Hepatocyte (in vitro differentiated cells): ENCODE data around the gene PAOX. TPM values are rescaled to one million over a fixed set of nuclear protein-coding genes. Genes with fewer than 3 reads are reported as not detected.

Experiments
- DNase-seq: peaks from one replicate; pipeline ENCODE4 v3.0.0-alpha.2; 2016; ENCODE audit warnings: low spot score
- H2AFZ ChIP-seq: fragments of 200-600 bp; sonication (generic); 2 replicates; pipeline ENCODE4 v1.6.0; 2016; ENCODE audit warnings: antibody characterized with exemption, mild to moderate bottlenecking
- H3K27ac ChIP-seq: fragments of 200-600 bp; sonication (generic); 2 replicates; pipeline ENCODE4 v1.5.1; 2016; ENCODE audit warnings: mild to moderate bottlenecking
- H3K27me3 ChIP-seq: fragments of 200-600 bp; sonication (generic); 2 replicates; pipeline ENCODE4 v1.6.1; 2016
- H3K36me3 ChIP-seq: fragments of 200-600 bp; sonication (generic); replicated peaks from 2 replicates; pipeline ENCODE4 v1.5.1; 2016; ENCODE audit warnings: low read depth; ENCODE audit not compliant: insufficient read depth
- H3K4me1 ChIP-seq: fragments of 200-600 bp; sonication (generic); 2 replicates; pipeline ENCODE4 v1.5.1; 2016; ENCODE audit warnings: mild to moderate bottlenecking, moderate library complexity; ENCODE audit not compliant: insufficient read depth
- H3K4me2 ChIP-seq: fragments of 200-600 bp; sonication (generic); 2 replicates; pipeline ENCODE4 v1.6.0; 2016
- H3K4me3 ChIP-seq: fragments of 200-600 bp; sonication (generic); 2 replicates; pipeline ENCODE4 v1.5.1; 2016; ENCODE audit warnings: mild to moderate bottlenecking
- H3K79me2 ChIP-seq: fragments of 200-600 bp; sonication (generic); 2 replicates; pipeline ENCODE4 v1.6.0; 2017; ENCODE audit warnings: mild to moderate bottlenecking
- H3K9me2 ChIP-seq: fragments of 200-600 bp; sonication (generic); replicated peaks from 2 replicates; pipeline ENCODE4 v1.6.0; 2017; ENCODE audit warnings: mild to moderate bottlenecking; ENCODE audit not compliant: insufficient read depth
- H3K9me3 ChIP-seq: fragments of 200-600 bp; sonication (generic); 2 replicates; pipeline ENCODE4 v1.5.1; 2016; ENCODE audit warnings: low read depth, mild to moderate bottlenecking
- H4K20me1 ChIP-seq: fragments of 200-600 bp; sonication (generic); 2 replicates; pipeline ENCODE4 v1.6.0; 2016; ENCODE audit warnings: mild to moderate bottlenecking; ENCODE audit not compliant: insufficient read depth, poor library complexity, severe bottlenecking
- CTCF ChIP-seq: fragments of 200-600 bp; sonication (generic); IDR thresholded peaks from 2 replicates; pipeline ENCODE4 v1.5.1; 2016; ENCODE audit warnings: antibody characterized with exemption, mild to moderate bottlenecking; ENCODE audit not compliant: poor library complexity
- EZH2 ChIP-seq: fragments of 200-600 bp; sonication (generic); IDR thresholded peaks from 2 replicates; pipeline ENCODE4 v1.6.1; 2016; ENCODE audit warnings: antibody characterized with exemption, mild to moderate bottlenecking, borderline replicate concordance
- EZH2phosphoT487 ChIP-seq: fragments of 200-600 bp; sonication (generic); IDR thresholded peaks from one replicate; pipeline ENCODE4 v1.6.1; 2018; ENCODE audit warnings: antibody characterized with exemption, mild to moderate bottlenecking, low read depth, moderate library complexity; ENCODE audit not compliant: unreplicated experiment, severe bottlenecking
- WGBS: methylation state at CpG from one replicate; pipeline ENCODE4 v1.1.6; 2016; ENCODE audit warnings: low lambda C conversion rate; ENCODE audit errors: missing lambda C conversion rate; 5-methylcytosine and 5-hydroxymethylcytosine counted together
- polyA plus RNA-seq: library from polyadenylated mRNA; unstranded; fragments of >200 nt; fragmentation: Nextera tagmentation; extraction: Ambion mirVana; gene quantifications from 2 replicates; pipeline ENCODE4 v1.2.1, GENCODE V29; 2016
- total RNA-seq: library from RNA; depleted of rRNA; stranded (reverse); fragments of >200 nt; gene quantifications from 2 replicates; pipeline ENCODE4 v1.2.3, GENCODE V29; 2014

PAOX gene
- total and polyA plus RNA-seq, 2 experiments from 2014 or later, result 11.5 to 19.6 TPM

GRCh38 chr10:133361227-133361626 is 17.8 kb upstream of the PAOX start:
- Histone ChIP-seq H3K79me2 (no peaks in the 10 kb centered on the region), H3K27me3 (no peaks in the 10 kb centered on the region), H3K4me3 (no peak overlapping the region), H3K9me2 (no peaks in the 10 kb centered on the region), H3K4me1 (peaks cover 21% of the 10 kb centered on the region), H4K20me1 (no peaks in the 10 kb centered on the region), H3K9me3 (no peaks in the 10 kb centered on the region), H3K36me3 (no peaks in the 10 kb centered on the region), H2AFZ (no peak overlapping the region), H3K27ac (no peak overlapping the region), H3K4me2 (no peak overlapping the region)
- TF ChIP-seq EZH2 (no peak), CTCF (no peak), EZH2phosphoT487 (no peak)
- no peak for DNase-seq
- 94% methylated on average over 5 of the region's 5 CpGs for WGBS

- Histone ChIP-seq H3K27ac (no peak overlapping the region), H3K36me3 (no peaks in the 10 kb centered on the region)
- WGBS, result 95% methylated on average over 18 of the region's 18 CpGs
Observed at GRCh38 chr10:133361773-133362441, 17.2 kb upstream of the PAOX start.

GRCh38 chr10:133362846-133363245 is 16.2 kb upstream of the PAOX start:
- no peaks in the 10 kb centered on the region for H3K36me3 ChIP-seq

More at GRCh38 chr10:133361773-133362441, 17.2 kb upstream of the PAOX start:
- Histone ChIP-seq H3K4me1 (peaks cover 17% of the 10 kb centered on the region), H3K9me2 (no peaks in the 10 kb centered on the region), H3K9me3 (no peaks in the 10 kb centered on the region), H3K4me2 (no peak overlapping the region), H3K27me3 (no peaks in the 10 kb centered on the region), H4K20me1 (no peaks in the 10 kb centered on the region), H2AFZ (no peak overlapping the region), H3K4me3 (no peak overlapping the region), H3K79me2 (no peaks in the 10 kb centered on the region)
- TF ChIP-seq EZH2phosphoT487, result no peak
- TF ChIP-seq CTCF, result no peak
- no peak for TF ChIP-seq EZH2
- no peak for DNase-seq

GRCh38 chr10:133364645-133365431 is 14.2 kb upstream of the PAOX start:
- no peak for DNase-seq
- no peaks in the 10 kb centered on the region for H3K27me3 ChIP-seq
- H3K4me1 ChIP-seq, result peaks cover 8% of the 10 kb centered on the region
- no peak overlapping the region for H3K4me2 ChIP-seq
- 90% methylated on average over 29 of the region's 29 CpGs for WGBS
- peak overlapping the region; percentile 40 for H3K27ac ChIP-seq
- no peak for TF ChIP-seq CTCF
- TF ChIP-seq EZH2, result no peak
- no peak for TF ChIP-seq EZH2phosphoT487
- no peaks in the 10 kb centered on the region for H3K9me3 ChIP-seq
- no peak overlapping the region for H2AFZ ChIP-seq
- no peaks in the 10 kb centered on the region for H3K36me3 ChIP-seq
- no peaks in the 10 kb centered on the region for H3K9me2 ChIP-seq
- no peaks in the 10 kb centered on the region for H4K20me1 ChIP-seq
- no peak overlapping the region for H3K4me3 ChIP-seq
- no peaks in the 10 kb centered on the region for H3K79me2 ChIP-seq

More at GRCh38 chr10:133362846-133363245, 16.2 kb upstream of the PAOX start:
- Histone ChIP-seq H2AFZ (no peak overlapping the region), H3K4me1 (peaks cover 8% of the 10 kb centered on the region), H3K27ac (no peak overlapping the region), H3K4me2 (no peak overlapping the region), H3K79me2 (no peaks in the 10 kb centered on the region), H3K9me2 (no peaks in the 10 kb centered on the region), H3K27me3 (no peaks in the 10 kb centered on the region), H3K9me3 (no peaks in the 10 kb centered on the region), H3K4me3 (no peak overlapping the region), H4K20me1 (no peaks in the 10 kb centered on the region)
- WGBS, result 96% methylated on average over 13 of the region's 13 CpGs
- TF ChIP-seq EZH2phosphoT487, result no peak
- DNase-seq, result no peak
